Activated naive CD8-positive, alpha-beta T cell treated with anti-CD3 and anti-CD28 coated beads, Interleukin-2, amount 10 ng/mL, durations not matched to agents 7 days and 5 days (primary cell): Measurements from ENCODE around the gene UCP2. TPM values are rescaled to one million over a fixed set of nuclear protein-coding genes. Genes with fewer than 3 reads are reported as not detected.
A peak's percentile ranks its signal among the peaks of the same experiment; 100 is the strongest.
"Not testable (repeated sequence)": the region's sequence is repeated elsewhere in the genome, so short reads cannot be mapped to it uniquely, and the experiment has no call there.

Experiments used
- ATAC-seq: fragments of 150-1000 bp; cut with Tn5 transposase; one replicate; pipeline ENCODE4 v1.10.0; 2021; ENCODE audit warnings: low read depth, moderate library complexity
- POLR2A ChIA-PET: fragments of 350-600 bp; sonication (Branson Sonifier 250); formaldehyde crosslinking; loops from one replicate; lab custom pipeline; 2021; ENCODE audit warnings: antibody characterized with exemption; lab: Charles Lee
- DNase-seq: peaks from one replicate; pipeline ENCODE4 v3.0.0; 2021
- H3K27ac Mint-ChIP-seq: one replicate; pipeline ENCODE4 v1.8.0; 2022; ENCODE audit warnings: mild to moderate bottlenecking, mixed read lengths
- H3K27me3 Mint-ChIP-seq: one replicate; pipeline ENCODE4 v1.8.0; 2022; ENCODE audit warnings: mild to moderate bottlenecking, moderate library complexity, mixed read lengths
- H3K36me3 Mint-ChIP-seq: one replicate; pipeline ENCODE4 v1.8.0; 2021; ENCODE audit warnings: mild to moderate bottlenecking, mixed read lengths
- H3K4me1 Mint-ChIP-seq: one replicate; pipeline ENCODE4 v1.8.0; 2021; ENCODE audit warnings: mixed read lengths
- H3K4me3 Mint-ChIP-seq: one replicate; pipeline ENCODE4 v1.8.0; 2022; ENCODE audit warnings: mild to moderate bottlenecking, moderate library complexity, mixed read lengths
- H3K9me3 Mint-ChIP-seq: one replicate; pipeline ENCODE4 v1.8.0; 2021; ENCODE audit warnings: mixed read lengths
- total RNA-seq, 2 experiments: library from RNA; stranded (reverse); gene quantifications; one replicate each; pipeline ENCODE4 v1.2.3, GENCODE V29; 2021

The UCP2 gene
- total RNA-seq, 2 experiments from 2014 or later, result 267 TPM

DNA sequence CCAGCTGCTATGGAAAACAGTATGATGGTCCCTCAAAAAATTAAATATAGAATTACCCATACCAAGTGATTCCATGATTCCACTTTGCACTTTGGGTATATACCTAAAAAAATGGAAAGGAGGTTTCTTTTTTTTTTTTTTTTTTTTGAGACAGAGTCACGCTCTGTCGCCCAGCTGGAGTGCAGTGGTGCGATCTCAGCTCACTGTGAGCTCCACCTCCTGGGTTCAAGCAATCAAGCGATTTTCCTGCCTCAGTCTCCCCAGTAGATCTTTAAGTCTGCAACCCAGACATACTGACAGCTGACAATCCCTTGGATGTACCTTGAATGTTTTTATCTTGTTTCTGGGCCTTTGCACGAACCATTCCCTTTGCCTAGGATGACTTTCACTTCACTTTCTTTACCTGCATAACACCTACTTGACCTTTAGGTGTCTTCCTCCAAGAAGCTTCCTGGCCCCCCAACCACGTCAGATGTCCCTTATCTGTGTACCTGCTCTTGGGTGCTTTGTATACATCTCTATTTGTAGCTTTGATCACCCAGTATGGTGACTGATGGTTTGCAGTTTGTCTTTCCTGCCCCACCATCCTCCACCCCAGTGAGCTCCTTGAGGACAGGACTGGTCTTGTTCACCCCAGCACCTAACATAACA, 14.6 kb upstream of the UCP2 start:
- H3K36me3 Mint-ChIP-seq, result peaks cover 4% of the 10 kb centered on the region
- H3K27ac Mint-ChIP-seq, result peak overlapping the region; percentile 65
- peak overlapping the region; percentile 13 for H3K4me3 Mint-ChIP-seq
- H3K9me3 Mint-ChIP-seq, result no peaks in the 10 kb centered on the region
- POLR2A ChIA-PET, result interaction anchor here (1.0 to 6.4 kb wide), 9 partner anchors 8 to 33 kb away, joined by 3 to 237 read pairs (median 4); partner anchors contain the start of genes UCP2 and UCP3
- H3K4me1 Mint-ChIP-seq, result peaks cover 37% of the 10 kb centered on the region
- no peak for DNase-seq
- H3K27me3 Mint-ChIP-seq, result no peaks in the 10 kb centered on the region
- no peak for ATAC-seq

DNA sequence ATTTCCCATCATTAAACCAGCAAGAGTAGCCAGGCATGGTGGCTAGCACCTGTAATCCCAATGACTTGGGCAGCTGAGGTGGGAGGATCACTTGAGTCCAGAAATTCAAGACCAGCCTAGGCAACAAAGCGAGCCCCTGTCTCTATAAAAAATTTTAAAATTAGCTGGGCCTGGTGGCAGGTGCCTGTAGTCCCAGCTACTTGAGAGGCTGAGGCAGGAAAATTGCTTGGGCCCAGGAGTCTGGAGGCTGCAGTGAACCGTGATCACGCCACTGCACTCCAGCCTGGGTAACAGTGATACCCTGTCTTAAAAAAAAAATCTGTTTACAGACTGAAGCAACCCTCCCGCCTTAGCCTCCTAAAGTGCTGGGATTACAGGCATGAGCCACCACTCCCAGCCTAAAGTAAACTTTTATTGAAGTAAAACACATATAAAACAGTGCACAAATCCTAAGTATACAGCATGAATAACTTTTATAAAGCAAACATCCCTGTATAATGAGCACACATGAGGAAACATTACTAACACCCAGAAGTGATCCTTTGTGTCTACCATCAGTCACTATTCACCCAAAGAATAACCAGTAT, 13.6 kb upstream of the UCP2 start:
- Mint-ChIP-seq H3K27ac (peak overlapping the region; percentile 95), H3K9me3 (no peaks in the 10 kb centered on the region)
- no peak for ATAC-seq

DNA sequence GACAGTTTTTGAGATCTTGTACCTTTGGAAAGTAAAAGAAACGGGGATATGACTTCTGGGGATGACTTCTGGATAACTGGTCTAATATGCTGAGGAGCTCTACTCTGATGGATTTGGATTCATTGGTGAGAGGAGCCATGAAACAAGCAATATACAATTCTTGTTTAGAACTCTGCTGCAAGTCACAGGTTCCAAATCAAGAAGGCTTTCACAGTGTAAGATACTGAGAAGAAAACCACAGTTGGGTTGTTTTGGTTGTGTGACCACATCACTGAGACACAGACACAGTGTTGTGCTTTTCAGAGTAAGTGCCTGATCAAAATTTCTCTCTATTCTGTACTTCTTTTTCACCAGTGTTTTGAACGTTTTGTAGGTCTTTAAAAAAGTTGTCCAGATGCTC, 13.1 kb upstream of the UCP2 start:
- H3K4me3 Mint-ChIP-seq, result peak overlapping the region; percentile 86
- no peaks in the 10 kb centered on the region for H3K27me3 Mint-ChIP-seq
- H3K36me3 Mint-ChIP-seq, result no peaks in the 10 kb centered on the region
- ATAC-seq (peak; percentile 79), DNase-seq (no peak)
- POLR2A ChIA-PET, result interaction anchor here (1.4 to 6.4 kb wide), 10 partner anchors 9 to 175 kb away, joined by 3 to 237 read pairs (median 8); partner anchors contain the start of genes C2CD3, PPME1, UCP2 and UCP3
- no peaks in the 10 kb centered on the region for H3K9me3 Mint-ChIP-seq
- H3K4me1 Mint-ChIP-seq, result peaks cover 37% of the 10 kb centered on the region
- H3K27ac Mint-ChIP-seq, result peak overlapping the region; percentile 95

More for the DNA sequence above, 13.6 kb upstream of the UCP2 start:
- POLR2A ChIA-PET, result interaction anchor here (1.4 to 6.4 kb wide), 9 partner anchors 9 to 175 kb away, joined by 3 to 237 read pairs (median 12); partner anchors contain the start of genes C2CD3, PPME1, UCP2 and UCP3
- peak overlapping the region; percentile 86 for H3K4me3 Mint-ChIP-seq
- H3K4me1 Mint-ChIP-seq, result peaks cover 37% of the 10 kb centered on the region
- DNase-seq, result peak; percentile 34
- H3K27me3 Mint-ChIP-seq, result no peaks in the 10 kb centered on the region
- H3K36me3 Mint-ChIP-seq, result peaks cover 3% of the 10 kb centered on the region

DNA sequence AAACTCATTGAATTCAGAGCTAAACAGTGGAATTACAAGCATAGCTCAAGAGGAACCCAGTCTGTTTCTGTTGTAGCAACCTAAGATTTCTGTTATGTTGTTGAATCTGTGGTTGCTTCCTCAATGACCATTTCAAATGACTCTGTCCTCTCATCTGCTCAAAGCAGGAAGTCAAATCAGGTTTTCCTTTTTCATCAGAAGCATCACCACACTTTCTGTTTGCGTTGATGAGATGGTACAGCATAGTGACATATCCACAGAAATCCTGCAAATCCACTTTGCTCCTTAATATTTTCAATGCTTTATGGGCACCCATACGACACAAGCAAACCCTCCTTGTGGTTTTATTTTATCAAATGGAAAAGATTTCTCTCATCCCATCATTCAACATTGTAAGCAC, 12.6 kb upstream of the UCP2 start:
- peak; percentile 1 for DNase-seq

DNA sequence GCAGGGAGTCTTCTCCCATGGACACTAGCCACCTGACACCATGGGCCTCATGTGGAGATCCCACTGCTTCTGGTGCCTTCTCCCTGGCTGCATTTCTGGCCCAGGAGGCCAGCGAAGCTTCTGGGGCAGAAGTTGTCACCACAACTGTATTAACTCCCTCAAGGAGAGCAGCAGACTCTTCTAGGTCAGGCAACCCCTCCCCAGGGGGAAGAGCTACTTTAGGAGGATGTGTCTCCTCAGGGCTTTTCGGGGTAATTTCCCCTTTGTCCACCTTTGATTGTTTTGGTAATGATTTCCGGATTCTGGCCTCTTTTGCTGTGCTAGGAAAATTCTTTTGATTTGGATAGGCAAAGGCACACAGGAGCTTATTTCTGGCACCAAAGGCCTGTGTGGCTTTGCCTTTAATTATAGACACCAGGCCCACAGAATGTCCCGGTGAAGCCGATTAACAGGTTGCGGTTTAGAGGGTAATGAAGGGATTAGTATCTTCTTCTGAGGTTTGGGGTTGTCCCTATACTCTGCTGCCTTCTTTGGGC, 8.9 kb upstream of the UCP2 start:
- no peaks in the 10 kb centered on the region for H3K9me3 Mint-ChIP-seq
- POLR2A ChIA-PET, result interaction anchor here (1.5 to 2.7 kb wide), 2 partner anchors 9 to 13 kb away, joined by 10 read pairs; partner anchors contain the start of gene UCP2
- ATAC-seq (no peak), DNase-seq (peak; percentile 20)
- H3K27me3 Mint-ChIP-seq, result no peaks in the 10 kb centered on the region
- H3K4me3 Mint-ChIP-seq, result no peak overlapping the region
- no peaks in the 10 kb centered on the region for H3K36me3 Mint-ChIP-seq
- H3K4me1 Mint-ChIP-seq, result peaks cover 18% of the 10 kb centered on the region
- H3K27ac Mint-ChIP-seq, result no peak overlapping the region

More for the DNA sequence above, 12.6 kb upstream of the UCP2 start:
- H3K9me3 Mint-ChIP-seq, result no peaks in the 10 kb centered on the region
- H3K36me3 Mint-ChIP-seq, result no peaks in the 10 kb centered on the region
- peak; percentile 82 for ATAC-seq
- POLR2A ChIA-PET, result interaction anchor here (1.0 to 6.4 kb wide), 12 partner anchors 9 to 207 kb away, joined by 3 to 237 read pairs (median 8); partner anchors contain the start of genes C2CD3, PPME1, UCP2 and UCP3
- peak overlapping the region; percentile 95 for H3K27ac Mint-ChIP-seq
- peak overlapping the region; percentile 86 for H3K4me3 Mint-ChIP-seq
- H3K27me3 Mint-ChIP-seq, result no peaks in the 10 kb centered on the region
- H3K4me1 Mint-ChIP-seq, result peaks cover 37% of the 10 kb centered on the region

DNA sequence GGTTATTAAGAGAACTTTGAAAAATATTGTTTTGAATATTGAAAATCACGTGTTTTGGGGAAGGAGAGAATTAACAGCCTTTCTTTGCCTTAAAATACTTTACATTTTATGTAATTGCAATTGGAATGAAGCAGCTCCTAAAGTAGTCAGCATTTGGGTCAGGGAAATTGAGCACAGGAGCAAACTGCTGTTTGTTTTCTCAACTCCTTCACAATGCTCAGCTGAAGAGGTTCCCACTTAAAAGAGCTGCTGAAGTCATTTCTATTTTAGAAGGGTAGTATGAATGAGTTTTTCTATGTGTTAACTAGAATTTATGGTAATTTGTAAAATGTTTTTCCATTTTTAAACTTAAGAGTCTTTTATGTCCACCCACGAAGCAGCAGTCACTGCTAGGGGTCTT, 8.1 kb upstream of the UCP2 start:
- POLR2A ChIA-PET, result interaction anchor here (1.1 to 1.5 kb wide), 2 partner anchors 8 to 11 kb away, joined by 4 to 10 read pairs; partner anchors contain the start of gene UCP2
- Mint-ChIP-seq H3K9me3 (no peaks in the 10 kb centered on the region), H3K27me3 (no peaks in the 10 kb centered on the region), H3K4me1 (peaks cover 12% of the 10 kb centered on the region), H3K4me3 (no peak overlapping the region), H3K27ac (no peak overlapping the region), H3K36me3 (no peaks in the 10 kb centered on the region)
- no peak for ATAC-seq
- no peak for DNase-seq

DNA sequence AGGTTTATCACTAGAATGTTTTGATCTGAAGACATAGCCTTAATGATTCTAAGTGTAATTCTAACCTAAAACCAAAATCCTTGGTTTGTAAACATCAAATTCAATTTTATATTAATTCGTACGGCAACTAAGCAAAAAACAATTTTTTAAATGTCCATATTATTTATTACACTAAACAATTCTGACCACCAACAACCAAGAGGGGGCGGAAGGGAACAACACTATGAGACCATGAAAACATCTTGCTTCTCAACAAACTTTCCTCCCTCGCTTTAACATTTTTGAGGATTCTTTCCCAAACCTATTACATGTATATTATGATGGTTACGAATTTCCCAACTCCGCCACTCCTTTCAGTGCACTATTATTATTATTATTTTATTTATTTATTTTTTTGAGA, 6.5 kb upstream of the UCP2 start:
- DNase-seq, result no peak
- POLR2A ChIA-PET, result no interaction called here
- no peak overlapping the region for H3K4me3 Mint-ChIP-seq
- no peak for ATAC-seq
- H3K9me3 Mint-ChIP-seq, result no peaks in the 10 kb centered on the region
- no peaks in the 10 kb centered on the region for H3K36me3 Mint-ChIP-seq
- H3K27ac Mint-ChIP-seq, result no peak overlapping the region
- no peaks in the 10 kb centered on the region for H3K27me3 Mint-ChIP-seq
- H3K4me1 Mint-ChIP-seq, result peaks cover 4% of the 10 kb centered on the region

DNA sequence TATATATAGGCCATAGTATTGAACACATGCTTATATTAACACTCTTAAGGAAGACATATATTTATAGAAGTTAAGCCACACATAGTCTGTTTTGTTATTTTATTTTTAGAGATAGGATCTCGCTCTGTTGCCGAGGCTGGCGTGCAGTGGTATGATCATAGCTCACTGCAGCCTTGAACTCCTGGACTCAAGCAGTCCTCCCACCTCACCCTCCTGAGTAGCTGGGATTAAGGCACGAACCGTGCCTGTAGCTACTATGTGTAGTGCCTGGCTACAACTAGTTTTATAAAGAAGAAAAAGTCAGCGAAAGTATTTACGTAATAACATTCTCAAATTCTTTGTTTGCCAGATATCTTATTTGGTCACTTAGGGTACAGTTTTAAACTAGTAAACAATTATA, 5.6 kb upstream of the UCP2 start:
- POLR2A ChIA-PET, result interaction anchor here (1.0 kb wide), 1 partner anchor 18 kb away, joined by 3 read pairs; no protein-coding TSS in a partner anchor
- H3K27me3 Mint-ChIP-seq, result no peaks in the 10 kb centered on the region
- H3K27ac Mint-ChIP-seq, result no peak overlapping the region
- no peak for ATAC-seq
- H3K9me3 Mint-ChIP-seq, result no peaks in the 10 kb centered on the region
- peaks cover 10% of the 10 kb centered on the region for H3K4me1 Mint-ChIP-seq
- H3K4me3 Mint-ChIP-seq, result no peak overlapping the region
- no peaks in the 10 kb centered on the region for H3K36me3 Mint-ChIP-seq
- DNase-seq, result no peak

DNA sequence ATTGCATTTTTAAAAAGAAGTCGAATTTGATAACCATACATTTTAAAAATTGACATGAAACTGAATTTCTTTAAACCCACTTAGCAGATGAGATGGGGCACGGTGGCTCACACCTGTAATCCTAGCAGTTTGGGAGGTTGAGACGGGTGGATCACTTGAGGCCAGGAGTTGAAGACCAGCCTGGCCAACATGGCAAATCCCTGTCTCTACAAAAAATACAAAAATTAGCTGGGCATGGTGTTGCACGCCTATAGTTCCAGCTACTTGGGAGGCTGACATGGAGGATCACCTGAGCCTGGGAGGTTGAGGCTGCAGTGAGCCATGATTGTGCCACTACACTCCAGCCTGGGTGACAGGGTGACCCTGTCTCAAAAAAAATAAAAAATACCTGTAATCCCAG, 3.0 kb upstream of the UCP2 start:
- POLR2A ChIA-PET, result interaction anchor here (1.4 to 7.8 kb wide), 3 partner anchors 9 to 19 kb away, joined by 4 to 196 read pairs (median 11); no protein-coding TSS in a partner anchor
- not testable (repeated sequence) for H3K27ac Mint-ChIP-seq, H3K27me3 Mint-ChIP-seq, DNase-seq, H3K4me3 Mint-ChIP-seq, H3K9me3 Mint-ChIP-seq, ATAC-seq
- peaks cover 16% of the 10 kb centered on the region for H3K4me1 Mint-ChIP-seq
- peaks cover 14% of the 10 kb centered on the region for H3K36me3 Mint-ChIP-seq

DNA sequence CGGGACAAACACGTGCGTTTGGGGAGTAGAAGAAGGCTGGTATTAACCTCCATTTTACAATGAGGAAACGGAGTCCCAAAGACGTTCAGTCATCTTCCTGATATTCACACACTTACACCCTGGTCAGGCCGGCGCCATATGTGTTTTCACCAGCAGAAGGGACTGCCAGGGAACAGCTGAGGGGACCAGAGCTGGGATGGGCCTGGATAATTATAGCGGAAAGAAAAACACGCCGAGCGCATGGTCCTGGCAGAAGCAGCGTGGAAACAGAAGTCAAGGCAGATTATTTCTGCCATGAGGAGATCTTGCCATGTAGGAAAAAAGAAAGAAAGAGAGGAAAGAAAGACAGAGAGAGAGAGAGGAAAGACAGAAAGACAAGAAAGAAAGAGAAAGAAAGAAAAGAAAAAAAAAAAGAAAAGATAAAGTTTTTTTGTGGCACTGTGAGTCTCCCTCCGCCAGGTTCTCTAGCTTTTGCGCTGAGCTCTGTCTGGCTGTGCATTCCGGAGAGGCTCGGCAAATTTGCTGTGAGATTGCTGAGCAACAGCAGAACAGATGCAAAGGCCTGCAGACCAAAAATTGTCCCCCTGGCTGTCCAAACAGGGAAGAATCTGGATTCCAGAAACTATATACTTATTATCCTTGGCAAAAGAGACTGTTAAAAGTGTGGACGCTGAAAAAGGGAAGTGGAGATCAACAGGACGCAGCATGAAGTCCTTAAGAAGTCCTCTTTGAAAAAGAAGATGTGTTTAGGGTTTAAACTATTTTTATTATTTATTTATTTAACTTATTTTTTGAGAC, 1.3 kb upstream of the UCP2 start:
- H3K9me3 Mint-ChIP-seq, result no peaks in the 10 kb centered on the region
- H3K4me3 Mint-ChIP-seq, result peak overlapping the region; percentile 99
- POLR2A ChIA-PET, result interaction anchor here (1.0 to 7.8 kb wide), 7 partner anchors 12 to 187 kb away, joined by 3 to 237 read pairs (median 38); partner anchors contain the start of genes C2CD3, PPME1 and UCP3
- DNase-seq (no peak), ATAC-seq (no peak)
- H3K36me3 Mint-ChIP-seq, result peaks cover 24% of the 10 kb centered on the region
- peak overlapping the region; percentile 99 for H3K27ac Mint-ChIP-seq
- H3K4me1 Mint-ChIP-seq, result peaks cover 26% of the 10 kb centered on the region
- no peaks in the 10 kb centered on the region for H3K27me3 Mint-ChIP-seq

DNA sequence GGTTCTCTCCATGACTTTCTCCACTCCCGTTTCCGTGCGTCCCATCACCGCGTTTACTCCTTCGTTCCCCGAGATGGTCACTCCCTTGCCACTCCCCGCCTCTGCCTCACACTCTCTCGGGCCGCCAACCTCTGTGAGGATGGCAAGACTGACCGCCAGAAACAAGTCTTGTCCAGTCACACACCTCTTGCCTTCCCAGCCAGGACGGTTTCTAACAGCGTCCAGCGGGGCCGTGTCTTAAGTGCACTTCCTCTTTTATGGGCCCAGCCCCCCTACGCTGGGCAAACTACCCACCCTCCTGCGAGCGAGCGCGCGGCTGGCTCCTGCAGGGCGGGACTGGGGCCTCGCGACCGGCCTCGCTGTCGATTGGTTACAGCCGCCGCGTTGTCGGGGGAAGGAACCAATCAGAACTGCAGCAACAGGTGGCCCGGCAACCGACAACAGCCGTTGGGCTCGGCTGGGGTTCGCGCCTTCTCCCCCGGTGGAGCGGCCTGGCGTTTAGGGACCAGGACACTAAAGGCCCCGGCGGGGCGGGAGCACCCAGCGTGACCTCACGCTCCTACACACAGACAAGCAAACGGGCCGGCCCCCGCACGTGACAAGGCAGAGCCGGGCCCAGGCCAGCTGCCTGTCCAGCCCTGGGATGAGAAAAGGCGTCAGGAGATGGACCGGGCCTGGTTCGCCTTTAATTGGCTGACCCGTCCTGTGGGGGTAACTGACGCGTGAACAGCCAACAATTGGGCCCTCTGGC, 522 bp upstream of the UCP2 start:
- no peaks in the 10 kb centered on the region for H3K9me3 Mint-ChIP-seq
- H3K27ac Mint-ChIP-seq, result peak overlapping the region; percentile 99
- peaks cover 30% of the 10 kb centered on the region for H3K36me3 Mint-ChIP-seq
- ATAC-seq (peak; percentile 81), DNase-seq (peak; percentile 91)
- H3K4me1 Mint-ChIP-seq, result peaks cover 29% of the 10 kb centered on the region
- peak overlapping the region; percentile 99 for H3K4me3 Mint-ChIP-seq
- H3K27me3 Mint-ChIP-seq, result no peaks in the 10 kb centered on the region
- POLR2A ChIA-PET, result interaction anchor here (0.7 to 7.8 kb wide), 21 partner anchors 8 to 188 kb away, joined by 3 to 237 read pairs (median 7); partner anchors contain the start of genes C2CD3, PPME1 and UCP3
